Neural cell (in vitro differentiated cells): ENCODE results near the gene LYSET. TPM values are rescaled to one million over a fixed set of nuclear protein-coding genes. Genes with fewer than 3 reads are reported as not detected.
"Not testable (repeated sequence)": the region's sequence is repeated elsewhere in the genome, so short reads cannot be mapped to it uniquely, and the experiment has no call there.

Experiments used
- H2AFZ ChIP-seq: fragments of 200-600, 300-800 bp; sonication (generic), shearing (Covaris generic); 2 replicates; pipeline ENCODE4 v1.6.0; 2014; ENCODE audit warnings: low read depth, mild to moderate bottlenecking, antibody characterized with exemption, low read length, moderate library complexity
- H3F3A ChIP-seq: fragments of 200-600 bp; shearing (Covaris generic); 2 replicates; pipeline ENCODE4 v1.6.1; 2016; ENCODE audit warnings: mild to moderate bottlenecking, moderate library complexity, mixed read lengths, antibody characterized with exemption, low read length; ENCODE audit not compliant: insufficient read depth, poor library complexity, severe bottlenecking
- H3K27ac ChIP-seq: fragments of 200-600, 300-800 bp; sonication (generic), shearing (Covaris generic); 2 replicates; pipeline ENCODE4 v1.5.1; 2014; ENCODE audit warnings: mild to moderate bottlenecking, low read length, moderate library complexity
- H3K27me3 ChIP-seq: fragments of 300-800, 200-600 bp; sonication (generic), shearing (Covaris generic); 2 replicates; pipeline ENCODE4 v1.6.0; 2014; ENCODE audit warnings: mild to moderate bottlenecking, low read depth, low read length, moderate library complexity; ENCODE audit not compliant: insufficient read depth
- H3K36me3 ChIP-seq: fragments of 300-800, 200-600 bp; sonication (generic), shearing (Covaris generic); 2 replicates; pipeline ENCODE4 v1.5.1; 2014; ENCODE audit warnings: mild to moderate bottlenecking, antibody characterized with exemption, low read length, moderate library complexity; ENCODE audit not compliant: insufficient read depth
- H3K4me2 ChIP-seq: fragments of 300-800, 200-600 bp; sonication (generic), shearing (Covaris generic); 2 replicates; pipeline ENCODE4 v1.6.0; 2014; ENCODE audit warnings: mild to moderate bottlenecking, low read length
- H3K4me3 ChIP-seq: fragments of 300-800, 200-600 bp; sonication (generic), shearing (Covaris generic); 2 replicates; pipeline ENCODE4 v1.5.1; 2014; ENCODE audit warnings: mild to moderate bottlenecking, low read length, moderate library complexity
- H3K79me2 ChIP-seq: fragments of 200-600 bp; shearing (Covaris generic); replicated peaks from 2 replicates; pipeline ENCODE4 v1.6.0; 2014; ENCODE audit warnings: mild to moderate bottlenecking, low read length, moderate library complexity; ENCODE audit not compliant: insufficient read depth
- H3K9ac ChIP-seq: fragments of 300-800, 200-600 bp; sonication (generic), shearing (Covaris generic); 2 replicates; pipeline ENCODE4 v1.6.1; 2016; ENCODE audit warnings: mild to moderate bottlenecking, low read length, mixed read lengths
- H3K9me2 ChIP-seq: fragments of 200-600 bp; shearing (Covaris generic); 2 replicates; pipeline ENCODE4 v1.6.1; 2016; ENCODE audit warnings: mild to moderate bottlenecking, low read length, mixed read lengths; ENCODE audit not compliant: insufficient read depth
- H3K9me3 ChIP-seq: fragments of 200-600, 300-800 bp; sonication (generic), shearing (Covaris generic); 2 replicates; pipeline ENCODE4 v1.6.1; 2016; ENCODE audit warnings: mild to moderate bottlenecking, mixed run types, low read length, moderate library complexity, mixed read lengths
- H4K20me1 ChIP-seq: fragments of 200-600 bp; shearing (Covaris generic); 2 replicates; pipeline ENCODE4 v1.6.1; 2016; ENCODE audit warnings: mild to moderate bottlenecking, mixed run types; ENCODE audit not compliant: insufficient read depth
- EP300 ChIP-seq: fragments of 450-650 bp; conservative IDR thresholded peaks from 2 replicates; pipeline ENCODE4 v1.6.1; 2014; ENCODE audit warnings: antibody characterized with exemption, mild to moderate bottlenecking, moderate library complexity; ENCODE audit not compliant: poor library complexity, severe bottlenecking
- EZH2 ChIP-seq: fragments of 200-600, 300-800 bp; shearing (Covaris generic), sonication (generic); IDR thresholded peaks from 2 replicates; pipeline ENCODE4 v1.6.1; 2014; ENCODE audit warnings: antibody characterized with exemption, low read length, borderline replicate concordance, mild to moderate bottlenecking; ENCODE audit not compliant: insufficient read depth, poor library complexity, severe bottlenecking
- MXI1 ChIP-seq: fragments of 450-650 bp; conservative IDR thresholded peaks from 2 replicates; pipeline ENCODE4 v1.6.1; 2014; ENCODE audit warnings: antibody characterized with exemption, mild to moderate bottlenecking; ENCODE audit not compliant: poor library complexity, severe bottlenecking
- POLR2AphosphoS5 ChIP-seq: IDR thresholded peaks from 2 replicates; pipeline ENCODE4 v1.6.1; 2012
- RAD21 ChIP-seq: fragments of 450-650 bp; conservative IDR thresholded peaks from 2 replicates; pipeline ENCODE4 v1.6.1; 2014; ENCODE audit warnings: antibody characterized with exemption, mild to moderate bottlenecking, moderate library complexity
- SMC3 ChIP-seq: fragments of 450-650 bp; conservative IDR thresholded peaks from 2 replicates; pipeline ENCODE4 v1.6.1; 2014; ENCODE audit warnings: antibody characterized with exemption, mild to moderate bottlenecking, moderate library complexity; ENCODE audit not compliant: poor library complexity
- TAF1 ChIP-seq: IDR thresholded peaks from 2 replicates; pipeline ENCODE4 v1.6.1; 2012; ENCODE audit warnings: low read depth
- polyA plus RNA-seq: library from polyadenylated mRNA; depleted of rRNA; stranded (reverse); fragments of >200 nt; gene quantifications from 2 replicates; pipeline ENCODE4 v1.2.3, GENCODE V29; 2014
- TF ChIP-seq, protein P1 (sequence below): fragments of 450-650 bp; IDR thresholded peaks from 2 replicates; pipeline ENCODE4 v1.5.1; 2014; ENCODE audit warnings: antibody characterized with exemption, mild to moderate bottlenecking, moderate library complexity; ENCODE audit not compliant: poor library complexity, severe bottlenecking
- TF ChIP-seq, protein P2 (sequence below): IDR thresholded peaks from 2 replicates; pipeline ENCODE4 v1.6.1; 2012; ENCODE audit warnings: borderline replicate concordance

Gene LYSET
- polyA plus RNA-seq, 1 donor from 2014 or later = 24.0 TPM

DNA sequence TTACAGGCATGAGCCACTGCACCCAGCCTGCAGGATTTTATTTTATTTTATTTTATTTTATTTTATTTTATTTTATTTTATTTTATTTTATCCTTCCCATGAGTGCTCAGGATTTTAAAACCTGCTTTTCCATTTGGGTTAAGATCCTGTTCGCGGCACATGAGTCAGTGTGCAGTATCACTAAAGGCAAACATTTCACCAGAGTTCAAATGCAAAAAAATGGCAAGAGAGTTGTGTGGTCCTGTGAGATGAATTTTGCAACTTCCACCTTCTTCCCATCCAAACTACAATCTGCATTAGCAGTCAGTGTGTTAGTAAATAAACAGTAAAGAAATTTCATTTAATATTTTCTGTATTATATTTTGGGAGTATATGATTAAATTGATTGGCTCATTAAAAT lies 29.4 kb upstream of the LYSET start:
- Histone ChIP-seq H2AFZ (no peak overlapping the region), H3K4me2 (no peak overlapping the region), H3K9me2 (no peaks in the 10 kb centered on the region), H3K9me3 (no peaks in the 10 kb centered on the region), H3K27ac (no peak overlapping the region), H3F3A (no peaks in the 10 kb centered on the region), H3K79me2 (no peaks in the 10 kb centered on the region), H3K9ac (no peak overlapping the region), H3K4me3 (no peak overlapping the region), H3K27me3 (no peaks in the 10 kb centered on the region), H4K20me1 (no peaks in the 10 kb centered on the region), H3K36me3 (no peaks in the 10 kb centered on the region)
- TF ChIP-seq EP300 (no peak), RAD21 (no peak), SMC3 (no peak), EZH2 (no peak), TAF1 (no peak), POLR2AphosphoS5 (no peak), MXI1 (no peak)
- TF ChIP-seq, protein P1, sequence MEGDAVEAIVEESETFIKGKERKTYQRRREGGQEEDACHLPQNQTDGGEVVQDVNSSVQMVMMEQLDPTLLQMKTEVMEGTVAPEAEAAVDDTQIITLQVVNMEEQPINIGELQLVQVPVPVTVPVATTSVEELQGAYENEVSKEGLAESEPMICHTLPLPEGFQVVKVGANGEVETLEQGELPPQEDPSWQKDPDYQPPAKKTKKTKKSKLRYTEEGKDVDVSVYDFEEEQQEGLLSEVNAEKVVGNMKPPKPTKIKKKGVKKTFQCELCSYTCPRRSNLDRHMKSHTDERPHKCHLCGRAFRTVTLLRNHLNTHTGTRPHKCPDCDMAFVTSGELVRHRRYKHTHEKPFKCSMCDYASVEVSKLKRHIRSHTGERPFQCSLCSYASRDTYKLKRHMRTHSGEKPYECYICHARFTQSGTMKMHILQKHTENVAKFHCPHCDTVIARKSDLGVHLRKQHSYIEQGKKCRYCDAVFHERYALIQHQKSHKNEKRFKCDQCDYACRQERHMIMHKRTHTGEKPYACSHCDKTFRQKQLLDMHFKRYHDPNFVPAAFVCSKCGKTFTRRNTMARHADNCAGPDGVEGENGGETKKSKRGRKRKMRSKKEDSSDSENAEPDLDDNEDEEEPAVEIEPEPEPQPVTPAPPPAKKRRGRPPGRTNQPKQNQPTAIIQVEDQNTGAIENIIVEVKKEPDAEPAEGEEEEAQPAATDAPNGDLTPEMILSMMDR = no peak
- TF ChIP-seq, protein P2, sequence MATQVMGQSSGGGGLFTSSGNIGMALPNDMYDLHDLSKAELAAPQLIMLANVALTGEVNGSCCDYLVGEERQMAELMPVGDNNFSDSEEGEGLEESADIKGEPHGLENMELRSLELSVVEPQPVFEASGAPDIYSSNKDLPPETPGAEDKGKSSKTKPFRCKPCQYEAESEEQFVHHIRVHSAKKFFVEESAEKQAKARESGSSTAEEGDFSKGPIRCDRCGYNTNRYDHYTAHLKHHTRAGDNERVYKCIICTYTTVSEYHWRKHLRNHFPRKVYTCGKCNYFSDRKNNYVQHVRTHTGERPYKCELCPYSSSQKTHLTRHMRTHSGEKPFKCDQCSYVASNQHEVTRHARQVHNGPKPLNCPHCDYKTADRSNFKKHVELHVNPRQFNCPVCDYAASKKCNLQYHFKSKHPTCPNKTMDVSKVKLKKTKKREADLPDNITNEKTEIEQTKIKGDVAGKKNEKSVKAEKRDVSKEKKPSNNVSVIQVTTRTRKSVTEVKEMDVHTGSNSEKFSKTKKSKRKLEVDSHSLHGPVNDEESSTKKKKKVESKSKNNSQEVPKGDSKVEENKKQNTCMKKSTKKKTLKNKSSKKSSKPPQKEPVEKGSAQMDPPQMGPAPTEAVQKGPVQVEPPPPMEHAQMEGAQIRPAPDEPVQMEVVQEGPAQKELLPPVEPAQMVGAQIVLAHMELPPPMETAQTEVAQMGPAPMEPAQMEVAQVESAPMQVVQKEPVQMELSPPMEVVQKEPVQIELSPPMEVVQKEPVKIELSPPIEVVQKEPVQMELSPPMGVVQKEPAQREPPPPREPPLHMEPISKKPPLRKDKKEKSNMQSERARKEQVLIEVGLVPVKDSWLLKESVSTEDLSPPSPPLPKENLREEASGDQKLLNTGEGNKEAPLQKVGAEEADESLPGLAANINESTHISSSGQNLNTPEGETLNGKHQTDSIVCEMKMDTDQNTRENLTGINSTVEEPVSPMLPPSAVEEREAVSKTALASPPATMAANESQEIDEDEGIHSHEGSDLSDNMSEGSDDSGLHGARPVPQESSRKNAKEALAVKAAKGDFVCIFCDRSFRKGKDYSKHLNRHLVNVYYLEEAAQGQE = no peak

DNA sequence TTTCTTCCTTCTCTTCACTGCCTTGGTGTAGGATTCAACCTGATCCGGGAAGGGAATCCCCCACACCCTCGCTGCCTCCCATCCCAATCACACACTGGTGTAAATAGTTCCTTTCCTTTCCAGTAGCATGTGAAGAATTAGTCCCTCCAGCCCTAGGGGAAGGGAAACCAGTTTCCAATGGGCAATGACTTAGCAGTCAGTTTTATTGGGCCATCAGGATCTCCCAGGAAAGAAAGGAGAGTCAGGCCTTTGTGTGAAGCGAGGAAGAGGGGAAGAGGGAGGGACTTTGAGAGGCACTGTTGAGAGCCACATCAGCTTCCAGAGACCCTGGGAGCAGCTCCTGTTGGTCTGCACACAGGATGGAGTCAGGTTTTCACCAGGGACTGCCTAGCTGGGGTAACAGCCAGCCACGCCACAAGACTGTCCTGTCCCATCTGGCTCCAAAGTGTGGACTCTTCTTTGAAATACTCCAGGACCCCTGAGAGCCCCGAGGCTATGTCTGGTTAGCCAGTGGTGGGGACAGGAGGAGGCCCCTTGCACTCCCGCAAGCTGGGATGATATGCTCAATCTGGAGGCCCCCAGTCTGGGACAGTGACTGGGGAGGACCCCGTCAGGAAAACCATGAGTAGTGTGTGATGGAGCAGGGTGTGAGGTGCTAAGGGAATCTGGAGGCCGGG lies 28.3 kb upstream of the LYSET start:
- Histone ChIP-seq H3K79me2 (no peaks in the 10 kb centered on the region), H3K9ac (no peak overlapping the region), H3F3A (no peaks in the 10 kb centered on the region), H4K20me1 (no peaks in the 10 kb centered on the region), H3K27ac (no peak overlapping the region), H2AFZ (no peak overlapping the region), H3K4me3 (no peak overlapping the region), H3K27me3 (no peaks in the 10 kb centered on the region), H3K4me2 (no peak overlapping the region), H3K36me3 (no peaks in the 10 kb centered on the region), H3K9me3 (no peaks in the 10 kb centered on the region), H3K9me2 (no peaks in the 10 kb centered on the region)
- TF ChIP-seq EP300 = no peak
- no peak for TF ChIP-seq SMC3
- no peak for TF ChIP-seq POLR2AphosphoS5
- TF ChIP-seq, protein P1 = no peak
- no peak for TF ChIP-seq RAD21
- TF ChIP-seq EZH2 = no peak
- TF ChIP-seq TAF1 = no peak
- TF ChIP-seq MXI1 = no peak
- TF ChIP-seq, protein P2 = no peak

DNA sequence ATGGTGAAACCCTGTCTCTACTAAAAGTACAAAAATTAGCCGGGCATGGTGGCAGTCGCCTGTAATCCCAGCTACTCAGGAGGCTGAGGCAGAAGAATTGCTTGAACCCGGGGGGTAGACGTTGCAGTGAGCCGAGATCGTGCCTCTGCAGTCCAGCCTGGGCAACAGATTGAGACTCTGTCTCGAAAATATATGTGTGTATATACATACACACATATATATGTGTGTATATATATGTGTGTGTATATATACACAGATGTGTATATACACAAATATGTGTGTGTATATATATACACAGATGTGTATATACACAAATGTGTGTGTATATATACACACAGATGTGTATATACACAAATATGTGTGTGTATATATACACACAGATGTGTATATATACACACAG lies 26.8 kb upstream of the LYSET start:
- H3K79me2 ChIP-seq, H3F3A ChIP-seq, H3K4me2 ChIP-seq, H4K20me1 ChIP-seq, H3K36me3 ChIP-seq, H3K9me3 ChIP-seq, H3K4me3 ChIP-seq, H3K9ac ChIP-seq, H3K9me2 ChIP-seq, H3K27ac ChIP-seq, H2AFZ ChIP-seq, H3K27me3 ChIP-seq: not testable (repeated sequence)
